Stomach (tissue), 9 donors: ENCODE results near the gene C20orf141. TPM values are rescaled to one million over a fixed set of nuclear protein-coding genes. Genes with fewer than 3 reads are reported as not detected.

Experiments used
- DNase-seq, 2 donors: peaks; one replicate each; pipeline versions ENCODE4 v3.0.0 to v3.0.0-alpha.2; 2013 to 2019
- H3K27ac ChIP-seq, 5 donors: fragments of 200-600 bp in 4 of 5; sonication (generic) in 4 of 5; one replicate each; pipeline ENCODE4 v1.5.1; 2013 to 2019; ENCODE audit warnings: mild to moderate bottlenecking in 1 of 5, moderate library complexity in 1 of 5
- H3K27me3 ChIP-seq, 3 donors: fragments of 200-600 bp; sonication (generic); one replicate each; pipeline ENCODE4 v1.5.1; 2017 to 2019; ENCODE audit warnings: mixed run types in 1 of 3
- H3K36me3 ChIP-seq, 4 donors: fragments of 200-600 bp; sonication (generic); 1 replicate in 3 of 4; 2 replicates in 1 of 4; pipeline ENCODE4 v1.5.1; 2016 to 2019
- H3K4me1 ChIP-seq, 4 donors: fragments of 200-600 bp; sonication (generic); one replicate each; pipeline ENCODE4 v1.5.1; 2016 to 2019
- H3K4me3 ChIP-seq, 4 donors: fragments of 200-600 bp; sonication (generic) in 3 of 4; one replicate each; pipeline ENCODE4 v1.5.1; 2016 to 2019; ENCODE audit warnings: mild to moderate bottlenecking in 1 of 4
- H3K9me3 ChIP-seq, 4 donors: fragments of 200-600 bp; sonication (generic); one replicate each; pipeline ENCODE4 v1.5.1; 2016 to 2019
- EP300 ChIP-seq: sonication (generic); formaldehyde crosslinking; IDR thresholded peaks from one replicate; pipeline ENCODE4 v1.6.1; 2017; ENCODE audit warnings: antibody characterized with exemption
- POLR2A ChIP-seq, 4 donors: fragments of 450-650 bp; IDR thresholded peaks; one replicate each; pipeline ENCODE4 v1.6.1; 2016; ENCODE audit warnings: antibody characterized with exemption in 4 of 4, control low read depth in 2 of 4, mild to moderate bottlenecking in 1 of 4, moderate library complexity in 1 of 4
- POLR2AphosphoS5 ChIP-seq, 3 donors: sonication (generic); formaldehyde crosslinking; IDR thresholded peaks; one replicate each; pipeline ENCODE4 v1.6.1; 2016; ENCODE audit warnings: antibody characterized with exemption in 3 of 3
- WGBS, 5 donors: extraction: QIAGEN DNeasy Blood & Tissue Kit in 3 of 5; methylation state at CpG; one replicate each; pipeline versions ENCODE4 v1.1.5 to v1.1.7; 2013 to 2018; 5-methylcytosine and 5-hydroxymethylcytosine counted together
- intact Hi-C: fragments of 100-400 bp; cut with DNase I; formaldehyde crosslinking; loops from one replicate; pipeline ENCODE4 v1.15.1; 2023; ENCODE audit warnings: low total_unique reads
- polyA plus RNA-seq, 3 donors: library from polyadenylated mRNA; stranded (reverse); fragments of 200-250 nt; gene quantifications; one replicate each; pipeline ENCODE4 v1.2.3, GENCODE V29; 2013
- total RNA-seq, 5 donors: library from RNA; depleted of rRNA; stranded (reverse); fragments of >200 nt; gene quantifications; one replicate each; pipeline versions ENCODE4 v1.1.0 to v1.2.3, GENCODE V29; 2014 to 2016
- TF ChIP-seq, protein P1 (sequence below), 7 experiments: fragments of 450-650 bp in 4 of 7; fragments of 200-600 bp in 3 of 7; sonication (generic) in 3 of 7; IDR thresholded peaks; one replicate each; pipeline ENCODE4 v1.5.1; 2016 to 2019; ENCODE audit warnings: antibody characterized with exemption in 7 of 7, control low read depth in 2 of 7, mild to moderate bottlenecking in 1 of 7
- donor health status: healthy with polysubstance abuse.
- donor health status: Bipolar disorder and iron deficiency.
- donor health status: healthy.

Gene C20orf141
- total and polyA plus RNA-seq, 8 donors: not detected

GRCh38 chr20:2773812-2774211, 41.0 kb upstream of the C20orf141 start:
- TF ChIP-seq EP300 (no peak), POLR2A (IDR thresholded peaks at IDR 0.05) (no peak), POLR2AphosphoS5 (IDR thresholded peaks at IDR 0.05) (no peak)
- TF ChIP-seq, protein P1, sequence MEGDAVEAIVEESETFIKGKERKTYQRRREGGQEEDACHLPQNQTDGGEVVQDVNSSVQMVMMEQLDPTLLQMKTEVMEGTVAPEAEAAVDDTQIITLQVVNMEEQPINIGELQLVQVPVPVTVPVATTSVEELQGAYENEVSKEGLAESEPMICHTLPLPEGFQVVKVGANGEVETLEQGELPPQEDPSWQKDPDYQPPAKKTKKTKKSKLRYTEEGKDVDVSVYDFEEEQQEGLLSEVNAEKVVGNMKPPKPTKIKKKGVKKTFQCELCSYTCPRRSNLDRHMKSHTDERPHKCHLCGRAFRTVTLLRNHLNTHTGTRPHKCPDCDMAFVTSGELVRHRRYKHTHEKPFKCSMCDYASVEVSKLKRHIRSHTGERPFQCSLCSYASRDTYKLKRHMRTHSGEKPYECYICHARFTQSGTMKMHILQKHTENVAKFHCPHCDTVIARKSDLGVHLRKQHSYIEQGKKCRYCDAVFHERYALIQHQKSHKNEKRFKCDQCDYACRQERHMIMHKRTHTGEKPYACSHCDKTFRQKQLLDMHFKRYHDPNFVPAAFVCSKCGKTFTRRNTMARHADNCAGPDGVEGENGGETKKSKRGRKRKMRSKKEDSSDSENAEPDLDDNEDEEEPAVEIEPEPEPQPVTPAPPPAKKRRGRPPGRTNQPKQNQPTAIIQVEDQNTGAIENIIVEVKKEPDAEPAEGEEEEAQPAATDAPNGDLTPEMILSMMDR (IDR thresholded peaks at IDR 0.05): no peak
- 76 to 94% (median 88%) methylated on average over 9 of the region's 9 CpGs for WGBS, 5 donors
- H3K36me3 ChIP-seq: no peaks in the 10 kb centered on the region
- H3K4me3 ChIP-seq: no peak overlapping the region
- intact Hi-C loops: no loop called here
- DNase-seq: no peak
- peaks cover 0 to 11% (median 8%) of the 10 kb centered on the region in 4 donors for H3K9me3 ChIP-seq
- H3K27me3 ChIP-seq: peaks cover 0 to 34% (median 0%) of the 10 kb centered on the region in 3 donors
- H3K4me1 ChIP-seq: peaks cover 0 to 5% (median under 1%) of the 10 kb centered on the region in 4 donors
- H3K27ac ChIP-seq: no peak overlapping the region

- no peaks in the 10 kb centered on the region for H3K36me3 ChIP-seq
- no peak for DNase-seq
- H3K27ac ChIP-seq: no peak overlapping the region
- no peak overlapping the region for H3K4me3 ChIP-seq
- H3K4me1 ChIP-seq: no peaks in the 10 kb centered on the region
- peaks cover 0 to 11% (median 8%) of the 10 kb centered on the region in 4 donors for H3K9me3 ChIP-seq
- 78 to 92% (median 85%) methylated on average over 3 of the region's 3 CpGs for WGBS, 5 donors
- peaks cover 0 to 26% (median 0%) of the 10 kb centered on the region in 3 donors for H3K27me3 ChIP-seq
- TF ChIP-seq EP300: no peak
- TF ChIP-seq, protein P1 (IDR thresholded peaks at IDR 0.05): no peak
- no peak for TF ChIP-seq POLR2AphosphoS5 (IDR thresholded peaks at IDR 0.05)
- no peak for TF ChIP-seq POLR2A (IDR thresholded peaks at IDR 0.05)
- intact Hi-C loops: no loop called here
Measured at GRCh38 chr20:2775139-2775538, 39.6 kb upstream of the C20orf141 start.

DNA sequence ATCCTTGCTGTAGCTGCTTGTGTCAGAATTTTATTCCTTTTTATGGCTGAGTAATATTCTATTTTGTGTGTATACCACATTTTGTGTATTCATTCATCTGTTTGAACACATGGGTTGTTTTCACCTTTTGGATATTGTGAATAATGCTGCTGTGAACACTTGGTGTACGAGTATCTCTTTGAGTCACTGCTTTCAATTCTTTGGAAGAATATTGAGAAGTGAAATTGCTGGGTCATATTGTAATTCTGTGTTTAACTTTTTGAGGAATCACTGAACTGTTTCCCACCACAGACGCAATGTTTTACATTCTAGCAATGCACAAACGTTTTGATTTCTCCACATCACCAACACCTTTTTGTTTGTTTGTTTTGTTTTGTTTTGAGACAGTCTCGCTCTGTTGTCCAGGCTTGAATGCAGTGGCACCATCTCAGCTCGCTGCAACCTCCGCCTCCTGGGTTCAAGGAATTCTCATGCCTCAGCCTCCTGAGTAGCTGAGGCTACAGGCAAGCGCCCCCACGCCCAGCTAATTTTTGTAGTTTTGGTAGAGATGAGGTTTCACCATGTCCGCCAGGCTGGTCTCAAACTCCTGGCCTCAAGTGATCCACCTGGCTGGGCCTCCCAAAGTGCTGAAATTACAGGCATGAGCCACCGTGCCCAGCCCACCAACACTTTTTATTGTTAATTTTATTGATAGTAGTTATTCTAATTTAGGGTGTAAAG, 36.0 kb upstream of the C20orf141 start:
- H3K27me3 ChIP-seq: peaks cover 0 to 42% (median 0%) of the 10 kb centered on the region in 3 donors
- no peak for TF ChIP-seq POLR2A (IDR thresholded peaks at IDR 0.05)
- TF ChIP-seq, protein P1 (IDR thresholded peaks at IDR 0.05): no peak
- TF ChIP-seq POLR2AphosphoS5 (IDR thresholded peaks at IDR 0.05): no peak
- no peaks in the 10 kb centered on the region for H3K36me3 ChIP-seq
- intact Hi-C loops: no loop called here
- no peak for DNase-seq
- H3K4me1 ChIP-seq: no peaks in the 10 kb centered on the region
- H3K9me3 ChIP-seq: peaks cover 0 to 11% (median 8%) of the 10 kb centered on the region in 4 donors
- no peak overlapping the region for H3K27ac ChIP-seq
- no peak overlapping the region for H3K4me3 ChIP-seq
- WGBS, 5 donors: 81 to 85% (median 84%) methylated on average over 10 of the region's 10 CpGs

GRCh38 chr20:2780948-2781347, 33.8 kb upstream of the C20orf141 start:
- intact Hi-C loops: no loop called here
- Histone ChIP-seq H3K9me3 (peaks cover 0 to 3% (median 2%) of the 10 kb centered on the region in 4 donors), H3K27me3 (peaks cover 0 to 32% (median 0%) of the 10 kb centered on the region in 3 donors), H3K27ac (no peak overlapping the region), H3K4me1 (no peaks in the 10 kb centered on the region), H3K36me3 (no peaks in the 10 kb centered on the region), H3K4me3 (no peak overlapping the region)
- TF ChIP-seq, protein P1 (IDR thresholded peaks at IDR 0.05): no peak
- TF ChIP-seq EP300 (no peak), POLR2AphosphoS5 (IDR thresholded peaks at IDR 0.05) (no peak), POLR2A (IDR thresholded peaks at IDR 0.05) (no peak)
- DNase-seq: no peak
- WGBS, 5 donors: 28 to 38% (median 32%) methylated on average over 3 of the region's 3 CpGs
